ENCODE measurements around the gene NPNT. TPM values are rescaled to one million over a fixed set of nuclear protein-coding genes. Genes with fewer than 3 reads are reported as not detected.
A peak's percentile ranks its signal among the peaks of the same experiment; 100 is the strongest.

NPNT gene
- total and polyA plus RNA-seq, 2 donors from 2014 or later, result 78.3 to 117 TPM

DNA sequence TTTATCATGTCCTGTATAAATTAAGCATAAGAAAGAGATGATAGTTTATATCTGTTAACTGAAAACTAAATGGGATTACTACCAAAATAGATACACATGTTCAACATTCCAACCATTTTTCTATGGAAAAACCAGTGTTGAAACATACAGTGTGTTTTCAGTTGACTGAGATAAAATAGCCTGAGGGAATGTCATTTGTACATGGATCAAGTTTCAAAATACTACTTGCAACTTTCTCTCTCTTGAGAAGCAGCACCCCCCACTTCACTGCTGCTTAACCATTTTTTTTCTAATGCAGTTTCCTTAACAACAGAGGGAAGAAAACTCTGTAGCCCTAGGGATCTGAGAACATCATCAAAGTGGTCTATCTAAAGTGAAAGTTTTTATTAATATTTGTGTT is 70.8 kb downstream of the NPNT start:
- DNase-seq (peak in 2 of 5 donors; percentile 57 to 75), FAIRE-seq (no peak)
- H3K27ac ChIP-seq (ENCODE audit: low read depth in 2 of 2, low read length in 2 of 2), result no peak overlapping the region
- no peaks in the 10 kb centered on the region for H3K27me3 ChIP-seq (ENCODE audit: control insufficient read depth, insufficient read depth, low read length)
- TF ChIP-seq, protein P1, sequence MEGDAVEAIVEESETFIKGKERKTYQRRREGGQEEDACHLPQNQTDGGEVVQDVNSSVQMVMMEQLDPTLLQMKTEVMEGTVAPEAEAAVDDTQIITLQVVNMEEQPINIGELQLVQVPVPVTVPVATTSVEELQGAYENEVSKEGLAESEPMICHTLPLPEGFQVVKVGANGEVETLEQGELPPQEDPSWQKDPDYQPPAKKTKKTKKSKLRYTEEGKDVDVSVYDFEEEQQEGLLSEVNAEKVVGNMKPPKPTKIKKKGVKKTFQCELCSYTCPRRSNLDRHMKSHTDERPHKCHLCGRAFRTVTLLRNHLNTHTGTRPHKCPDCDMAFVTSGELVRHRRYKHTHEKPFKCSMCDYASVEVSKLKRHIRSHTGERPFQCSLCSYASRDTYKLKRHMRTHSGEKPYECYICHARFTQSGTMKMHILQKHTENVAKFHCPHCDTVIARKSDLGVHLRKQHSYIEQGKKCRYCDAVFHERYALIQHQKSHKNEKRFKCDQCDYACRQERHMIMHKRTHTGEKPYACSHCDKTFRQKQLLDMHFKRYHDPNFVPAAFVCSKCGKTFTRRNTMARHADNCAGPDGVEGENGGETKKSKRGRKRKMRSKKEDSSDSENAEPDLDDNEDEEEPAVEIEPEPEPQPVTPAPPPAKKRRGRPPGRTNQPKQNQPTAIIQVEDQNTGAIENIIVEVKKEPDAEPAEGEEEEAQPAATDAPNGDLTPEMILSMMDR (IDR thresholded peaks at IDR 0.05; ENCODE audit: borderline replicate concordance, extremely low read depth, insufficient read depth), result no peak
- H3K9me3 ChIP-seq (ENCODE audit: control insufficient read depth in 2 of 3, insufficient read depth in 1 of 3, low read length in 3 of 3), result no peaks in the 10 kb centered on the region
- intact Hi-C loops (cut with DNase I), result no loop called here
- no peaks in the 10 kb centered on the region for H3K36me3 ChIP-seq (ENCODE audit: control insufficient read depth in 2 of 3, insufficient read depth in 3 of 3, low read length in 3 of 3)
- no peak overlapping the region for H3K4me3 ChIP-seq (ENCODE audit: low read length in 3 of 3)
- peaks cover 0 to 3% (median 0%) of the 10 kb centered on the region in 3 donors for H3K4me1 ChIP-seq (ENCODE audit: control insufficient read depth in 2 of 3, insufficient read depth in 2 of 3, low read depth in 1 of 3, low read length in 3 of 3)
- no peak overlapping the region for H3K9ac ChIP-seq (ENCODE audit: low read length in 3 of 3)

DNA sequence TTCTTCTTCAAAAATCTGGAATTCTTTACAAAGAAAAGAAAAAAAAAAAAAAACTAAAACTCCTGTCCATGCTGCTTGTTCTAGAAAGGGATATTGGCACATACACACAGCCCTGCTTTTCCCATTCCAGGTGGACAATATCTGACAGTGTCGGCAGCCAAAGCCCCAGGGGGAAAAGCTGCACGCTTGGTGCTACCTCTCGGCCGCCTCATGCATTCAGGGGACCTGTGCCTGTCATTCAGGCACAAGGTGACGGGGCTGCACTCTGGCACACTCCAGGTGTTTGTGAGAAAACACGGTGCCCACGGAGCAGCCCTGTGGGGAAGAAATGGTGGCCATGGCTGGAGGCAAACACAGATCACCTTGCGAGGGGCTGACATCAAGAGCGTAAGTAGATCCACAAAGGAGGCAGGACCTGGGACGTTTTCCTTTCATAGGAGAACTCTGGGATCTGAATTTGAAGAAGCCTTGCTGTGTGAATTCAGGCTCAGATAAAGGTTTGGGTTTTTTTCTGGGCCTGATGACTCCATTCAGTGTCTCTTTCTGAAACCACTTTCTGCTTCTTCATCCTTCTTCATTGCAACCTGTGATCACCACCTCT is 71.9 kb downstream of the NPNT start:
- intact Hi-C loops (cut with DNase I), result no loop called here
- H3K27ac ChIP-seq (ENCODE audit: low read depth in 2 of 2, low read length in 2 of 2), result peak overlapping the region in 1 of 2 donors; percentile 39
- peaks cover 0 to 3% (median 0%) of the 10 kb centered on the region in 3 donors for H3K4me1 ChIP-seq (ENCODE audit: control insufficient read depth in 2 of 3, insufficient read depth in 2 of 3, low read depth in 1 of 3, low read length in 3 of 3)
- peak overlapping the region in 1 of 3 donors; percentile 60 for H3K9ac ChIP-seq (ENCODE audit: low read length in 3 of 3)
- H3K36me3 ChIP-seq (ENCODE audit: control insufficient read depth in 2 of 3, insufficient read depth in 3 of 3, low read length in 3 of 3), result no peaks in the 10 kb centered on the region
- H3K4me3 ChIP-seq (ENCODE audit: low read length in 3 of 3), result peak overlapping the region in 2 of 3 donors; percentile 50 to 58
- no peaks in the 10 kb centered on the region for H3K27me3 ChIP-seq (ENCODE audit: control insufficient read depth, insufficient read depth, low read length)
- H3K9me3 ChIP-seq (ENCODE audit: control insufficient read depth in 2 of 3, insufficient read depth in 1 of 3, low read length in 3 of 3), result no peaks in the 10 kb centered on the region
- no peak for FAIRE-seq
- TF ChIP-seq, protein P1 (IDR thresholded peaks at IDR 0.05; ENCODE audit: borderline replicate concordance, extremely low read depth, insufficient read depth), result no peak
- DNase-seq, result peak; percentile 29 to 71 (median 52)

DNA sequence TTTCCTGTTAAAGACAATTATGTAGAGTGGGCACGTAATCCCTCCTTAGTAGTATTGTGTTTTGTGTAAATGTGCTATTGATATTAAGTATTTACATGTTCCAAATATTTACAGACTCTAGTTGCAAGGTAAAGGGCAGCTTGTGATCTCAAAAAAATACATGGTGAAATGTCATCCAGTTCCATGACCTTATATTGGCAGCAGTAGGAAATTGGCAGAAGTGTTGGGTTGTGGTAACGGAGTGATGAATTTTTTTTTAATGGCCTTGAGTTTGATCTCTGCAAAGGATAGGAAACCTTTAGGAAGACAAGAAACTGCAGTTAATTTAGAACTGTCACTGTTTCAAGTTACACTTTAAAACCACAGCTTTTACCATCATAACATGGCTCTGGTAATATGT is 74.3 kb downstream of the NPNT start:
- Histone ChIP-seq H3K9ac (ENCODE audit: low read length in 3 of 3) (no peak overlapping the region), H3K9me3 (ENCODE audit: control insufficient read depth in 2 of 3, insufficient read depth in 1 of 3, low read length in 3 of 3) (no peaks in the 10 kb centered on the region), H3K4me3 (ENCODE audit: low read length in 3 of 3) (no peak overlapping the region), H3K36me3 (ENCODE audit: control insufficient read depth in 2 of 3, insufficient read depth in 3 of 3, low read length in 3 of 3) (no peaks in the 10 kb centered on the region), H3K4me1 (ENCODE audit: control insufficient read depth in 2 of 3, insufficient read depth in 2 of 3, low read depth in 1 of 3, low read length in 3 of 3) (peaks cover 0 to 3% (median 0%) of the 10 kb centered on the region in 3 donors), H3K27me3 (ENCODE audit: control insufficient read depth, insufficient read depth, low read length) (no peaks in the 10 kb centered on the region), H3K27ac (ENCODE audit: low read depth in 2 of 2, low read length in 2 of 2) (no peak overlapping the region)
- TF ChIP-seq, protein P1 (IDR thresholded peaks at IDR 0.05; ENCODE audit: borderline replicate concordance, extremely low read depth, insufficient read depth), result no peak
- intact Hi-C loops (cut with DNase I), result no loop called here
- DNase-seq (no peak), FAIRE-seq (no peak)

Measured in kidney (tissue), 14 donors.